Stomach smooth muscle (tissue), 2 donors: Measurements from ENCODE around the gene GALNT9.

Experiments used
- H3K27ac ChIP-seq: one replicate; pipeline ENCODE4 v1.7.0; 2013; ENCODE audit warnings: mild to moderate bottlenecking, low read length, inconsistent platforms
- H3K27me3 ChIP-seq, 2 donors: one replicate each; pipeline ENCODE4 v1.7.0; 2013; ENCODE audit warnings: low read length in 2 of 2; ENCODE audit not compliant: insufficient read depth in 2 of 2, control insufficient read depth in 1 of 2
- H3K36me3 ChIP-seq, 2 donors: one replicate each; pipeline ENCODE4 v1.7.0; 2013; ENCODE audit warnings: low read length in 2 of 2; ENCODE audit not compliant: control insufficient read depth in 2 of 2, insufficient read depth in 2 of 2
- H3K4me1 ChIP-seq: one replicate; pipeline ENCODE4 v1.7.0; 2013; ENCODE audit warnings: low read length; ENCODE audit not compliant: control insufficient read depth, insufficient read depth
- H3K4me3 ChIP-seq, 2 donors: one replicate each; pipeline ENCODE4 v1.7.0; 2013; ENCODE audit warnings: low read length in 2 of 2
- H3K9ac ChIP-seq, 2 donors: one replicate each; pipeline ENCODE4 v1.7.0; 2013; ENCODE audit warnings: low read length in 2 of 2, mild to moderate bottlenecking in 1 of 2
- H3K9me3 ChIP-seq, 2 donors: one replicate each; pipeline ENCODE4 v1.7.0; 2013; ENCODE audit warnings: low read length in 2 of 2; ENCODE audit not compliant: control insufficient read depth in 2 of 2
- donor health status: healthy.
- donor health status: Pancreatic carcinoma.

Gene GALNT9

GRCh38 chr12:132208153-132208823 is 121.1 kb downstream of the GALNT9 start:
- peaks cover 15% of the 10 kb centered on the region for H3K4me1 ChIP-seq
- peaks cover 32 to 45% of the 10 kb centered on the region in 2 donors for H3K27me3 ChIP-seq
- no peaks in the 10 kb centered on the region for H3K36me3 ChIP-seq
- H3K27ac ChIP-seq = no peak overlapping the region
- H3K4me3 ChIP-seq = no peak overlapping the region
- H3K9ac ChIP-seq = no peak overlapping the region
- H3K9me3 ChIP-seq = peaks cover 0 to 10% of the 10 kb centered on the region in 2 donors

GRCh38 chr12:132207083-132207775 is 122.2 kb downstream of the GALNT9 start:
- peaks cover 39 to 48% of the 10 kb centered on the region in 2 donors for H3K27me3 ChIP-seq
- no peaks in the 10 kb centered on the region for H3K36me3 ChIP-seq
- H3K9me3 ChIP-seq = peaks cover 0 to 10% of the 10 kb centered on the region in 2 donors
- no peak overlapping the region for H3K4me3 ChIP-seq
- no peak overlapping the region for H3K27ac ChIP-seq
- peaks cover 15% of the 10 kb centered on the region for H3K4me1 ChIP-seq
- no peak overlapping the region for H3K9ac ChIP-seq

DNA sequence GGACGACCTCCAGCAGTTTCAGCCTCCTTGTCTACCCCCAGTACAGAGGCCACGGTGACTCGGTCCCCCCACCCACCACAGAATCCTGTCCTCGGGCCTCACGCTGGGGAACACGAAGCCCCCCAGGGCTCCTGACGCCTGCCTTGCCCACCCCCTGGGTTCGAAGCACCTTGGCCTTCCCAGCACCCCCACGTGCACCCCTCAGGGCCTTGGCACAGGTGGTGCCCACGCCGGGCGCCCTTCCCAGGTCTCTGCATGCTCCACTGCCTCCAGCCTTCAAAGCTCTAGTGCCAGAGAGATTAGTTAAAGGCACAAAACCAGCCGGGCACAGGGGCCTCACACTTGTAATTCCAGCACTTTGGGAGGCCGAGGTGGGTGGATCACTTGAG is 123.3 kb downstream of the GALNT9 start:
- H3K4me3 ChIP-seq = no peak overlapping the region
- H3K9ac ChIP-seq = no peak overlapping the region
- no peaks in the 10 kb centered on the region for H3K36me3 ChIP-seq
- H3K9me3 ChIP-seq = peaks cover 0 to 10% of the 10 kb centered on the region in 2 donors
- H3K27me3 ChIP-seq = peaks cover 39 to 48% of the 10 kb centered on the region in 2 donors
- H3K27ac ChIP-seq = no peak overlapping the region
- peaks cover 15% of the 10 kb centered on the region for H3K4me1 ChIP-seq

GRCh38 chr12:132205271-132206045 is 123.9 kb downstream of the GALNT9 start:
- peak overlapping the region in 1 of 2 donors; percentile 15 for H3K9ac ChIP-seq

DNA sequence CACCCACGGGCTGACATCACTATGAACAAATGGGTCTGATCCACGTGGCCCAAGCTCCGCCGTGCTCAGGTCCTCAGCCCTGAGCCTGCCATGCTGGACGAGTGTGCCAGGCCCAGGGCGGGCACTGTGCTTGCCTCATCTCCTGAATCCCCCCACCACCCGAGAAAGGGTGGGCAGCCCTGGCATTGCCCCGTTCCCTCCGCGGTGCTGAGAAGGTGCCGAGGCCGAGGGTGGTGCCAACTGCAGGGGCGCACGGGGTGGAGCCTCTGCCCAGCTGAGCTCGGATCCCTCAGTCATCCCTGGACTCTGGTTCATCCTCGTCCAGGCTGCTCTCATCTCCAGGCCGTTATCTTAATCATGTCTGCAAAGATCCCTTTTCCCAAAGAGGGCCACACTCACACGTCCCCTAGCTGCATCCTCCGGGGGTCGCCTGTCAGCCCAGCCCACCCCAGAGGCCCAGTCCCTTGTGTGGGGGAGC is 124.6 kb downstream of the GALNT9 start:
- peaks cover 0 to 10% of the 10 kb centered on the region in 2 donors for H3K9me3 ChIP-seq
- H3K36me3 ChIP-seq = no peaks in the 10 kb centered on the region
- H3K9ac ChIP-seq = peak overlapping the region in 1 of 2 donors; percentile 15
- H3K4me1 ChIP-seq = peaks cover 15% of the 10 kb centered on the region
- peaks cover 39 to 48% of the 10 kb centered on the region in 2 donors for H3K27me3 ChIP-seq
- no peak overlapping the region for H3K27ac ChIP-seq
- H3K4me3 ChIP-seq = peak overlapping the region; percentile 57 to 67

More at GRCh38 chr12:132205271-132206045, 123.9 kb downstream of the GALNT9 start:
- Histone ChIP-seq H3K27me3 (peaks cover 39 to 48% of the 10 kb centered on the region in 2 donors), H3K9me3 (peaks cover 0 to 10% of the 10 kb centered on the region in 2 donors), H3K4me1 (peaks cover 15% of the 10 kb centered on the region), H3K4me3 (peak overlapping the region; percentile 57 to 67), H3K36me3 (no peaks in the 10 kb centered on the region), H3K27ac (no peak overlapping the region)

- Histone ChIP-seq H3K36me3 (no peaks in the 10 kb centered on the region), H3K9ac (no peak overlapping the region), H3K9me3 (peaks cover 0 to 10% of the 10 kb centered on the region in 2 donors), H3K27ac (no peak overlapping the region), H3K4me3 (no peak overlapping the region), H3K4me1 (peaks cover 15% of the 10 kb centered on the region), H3K27me3 (peaks cover 39 to 48% of the 10 kb centered on the region in 2 donors)
Observed at GRCh38 chr12:132204063-132204792, 125.2 kb downstream of the GALNT9 start.

DNA sequence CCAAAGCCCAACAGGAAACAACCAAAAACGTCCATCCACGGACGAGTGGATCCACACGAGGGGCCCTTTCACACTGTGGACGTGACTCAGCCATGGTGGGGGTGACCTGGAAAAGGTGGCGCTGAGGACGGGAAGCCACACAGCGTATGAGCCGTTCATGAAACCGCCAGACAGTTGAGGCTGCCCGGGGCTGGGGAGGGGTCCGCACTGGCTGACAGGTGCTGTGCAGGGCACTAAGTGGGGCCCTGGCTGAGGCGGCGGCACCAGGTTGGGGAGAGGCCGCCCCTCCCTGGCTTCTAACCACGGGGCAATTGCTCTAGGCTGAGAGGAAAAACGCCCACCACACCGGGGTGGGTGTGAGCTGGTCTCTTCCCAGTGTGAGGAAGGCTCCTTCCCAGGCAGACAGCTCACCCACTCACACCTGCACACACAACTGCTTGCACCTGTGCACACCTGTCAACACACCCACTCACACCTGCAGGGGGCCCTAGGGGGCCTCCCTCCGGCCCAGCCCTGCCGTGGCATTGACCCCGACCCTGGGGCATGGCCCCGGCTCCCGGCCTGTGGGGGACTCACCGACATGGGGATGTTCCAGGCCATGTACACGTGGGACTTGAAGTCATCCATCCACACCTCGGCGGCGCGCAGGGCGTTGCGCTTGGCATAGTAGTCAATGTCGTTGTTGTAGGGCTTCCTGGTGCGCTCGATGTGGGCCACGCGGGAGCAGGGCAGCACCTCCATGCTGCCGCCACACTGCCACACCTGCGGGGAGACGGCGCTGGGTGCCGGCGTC is 126.3 kb downstream of the GALNT9 start:
- Histone ChIP-seq H3K4me1 (peaks cover 15% of the 10 kb centered on the region), H3K4me3 (no peak overlapping the region), H3K27me3 (peaks cover 38 to 47% of the 10 kb centered on the region in 2 donors), H3K9me3 (peaks cover 0 to 2% of the 10 kb centered on the region in 2 donors), H3K9ac (no peak overlapping the region), H3K36me3 (no peaks in the 10 kb centered on the region), H3K27ac (no peak overlapping the region)

DNA sequence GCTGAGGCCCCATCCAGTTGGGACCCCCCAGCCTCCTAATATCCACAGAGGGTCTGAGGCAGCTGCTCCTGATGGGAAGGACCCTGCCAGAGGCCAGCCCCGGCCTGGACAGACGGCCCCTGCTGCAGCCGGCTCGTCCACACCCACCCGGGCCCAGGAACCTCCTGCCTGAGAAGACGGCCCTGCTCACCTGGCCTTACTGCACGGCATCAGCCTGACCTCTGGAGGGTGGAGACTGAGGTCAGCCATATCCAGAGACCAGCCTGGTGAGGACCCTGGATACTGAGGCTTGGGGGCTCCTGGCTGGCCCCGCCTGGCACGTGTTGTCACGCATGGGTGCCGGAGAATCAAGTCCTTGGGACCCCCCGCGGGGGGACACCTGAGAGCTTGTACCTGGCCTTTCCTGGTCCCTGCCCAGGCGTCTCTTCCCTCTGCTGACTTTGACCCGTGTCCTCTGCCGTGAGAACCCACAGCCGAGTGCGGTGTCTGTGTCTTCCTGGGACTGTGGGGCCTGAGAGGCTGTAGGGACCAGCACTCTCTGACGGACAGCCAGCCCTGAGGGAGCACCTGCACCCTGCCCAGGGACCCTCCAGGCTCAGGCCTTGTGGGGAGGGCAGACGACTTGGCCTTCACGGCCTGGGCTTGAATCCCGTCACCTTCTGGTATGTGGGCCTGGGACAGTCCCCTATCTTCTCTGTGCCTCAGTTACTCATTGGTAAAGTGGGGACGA is 127.8 kb downstream of the GALNT9 start:
- no peak overlapping the region for H3K9ac ChIP-seq
- no peak overlapping the region for H3K27ac ChIP-seq
- H3K27me3 ChIP-seq = peaks cover 32 to 34% of the 10 kb centered on the region in 2 donors
- no peak overlapping the region for H3K4me3 ChIP-seq
- H3K36me3 ChIP-seq = no peaks in the 10 kb centered on the region
- no peaks in the 10 kb centered on the region for H3K9me3 ChIP-seq
- peaks cover 15% of the 10 kb centered on the region for H3K4me1 ChIP-seq

- H3K27ac ChIP-seq = no peak overlapping the region
- peaks cover 27 to 29% of the 10 kb centered on the region in 2 donors for H3K27me3 ChIP-seq
- H3K9me3 ChIP-seq = no peaks in the 10 kb centered on the region
- no peaks in the 10 kb centered on the region for H3K36me3 ChIP-seq
- no peak overlapping the region for H3K4me3 ChIP-seq
- H3K9ac ChIP-seq = no peak overlapping the region
- H3K4me1 ChIP-seq = peaks cover 13% of the 10 kb centered on the region
Observed at GRCh38 chr12:132200800-132201199, 128.6 kb downstream of the GALNT9 start.
